WTC11 (cell line): ENCODE measurements around the gene MIGA1.

Experiments
- ARID4B ChIP-seq: sonication (generic); formaldehyde crosslinking; IDR thresholded peaks from 2 replicates; pipeline ENCODE4 v1.8.0; 2023; ENCODE audit warnings: missing genetic modification reagents, mild to moderate bottlenecking, borderline replicate concordance
- CTCF ChIP-seq: fragments of 200-600 bp; IDR thresholded peaks from 2 replicates; pipeline ENCODE4 v1.8.0; 2022; ENCODE audit warnings: antibody characterized with exemption
- ZBTB21 ChIP-seq: sonication (generic); formaldehyde crosslinking; IDR thresholded peaks from 2 replicates; pipeline ENCODE4 v1.8.1; 2023; ENCODE audit warnings: mild to moderate bottlenecking, missing genetic modification reagents, borderline replicate concordance
- ZNF416 ChIP-seq: fragments of 250-450 bp; sonication (Bioruptor Pico); IDR thresholded peaks from 2 replicates; pipeline ENCODE4 v1.9.0; 2021; ENCODE audit warnings: mild to moderate bottlenecking, inconsistent platforms

DNA sequence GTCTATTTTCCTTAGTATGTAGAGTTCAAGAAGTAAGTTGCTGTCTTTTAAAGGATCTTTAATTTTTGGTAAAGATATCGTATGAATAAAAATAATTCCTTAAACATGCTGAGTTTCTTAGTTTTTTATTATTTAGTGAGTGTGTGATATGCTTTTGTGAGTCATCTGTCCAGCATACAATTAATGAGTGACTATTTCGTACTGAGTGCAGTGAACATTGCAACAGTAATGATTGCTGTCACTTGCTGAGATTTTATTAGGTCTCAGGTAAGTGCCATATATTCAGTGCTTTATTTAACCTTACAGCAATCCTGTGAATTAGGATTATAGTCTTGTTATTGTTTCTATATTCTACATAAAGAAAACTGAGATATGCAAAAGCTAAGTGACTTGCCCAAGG, 22.6 kb downstream of the MIGA1 start:
- TF ChIP-seq CTCF: no peak
- TF ChIP-seq ZBTB21 (CRISPR knock-in tag): no peak
- no peak for TF ChIP-seq ARID4B
- TF ChIP-seq ZNF416: no peak
